Omental fat pad (tissue), 4 donors: ENCODE data around the gene LIMCH1. TPM values are rescaled to one million over a fixed set of nuclear protein-coding genes. Genes with fewer than 3 reads are reported as not detected.
"Not testable (repeated sequence)": the region's sequence is repeated elsewhere in the genome, so short reads cannot be mapped to it uniquely, and the experiment has no call there.

Source experiments
- ATAC-seq: fragments of 150-250 bp; one replicate; pipeline ENCODE4 v1.9.1; 2016; ENCODE audit warnings: mild to moderate bottlenecking, moderate library complexity; ENCODE audit not compliant: low FRiP score
- DNase-seq: peaks from one replicate; pipeline ENCODE4 v3.0.0-alpha.2; 2019; ENCODE audit warnings: low spot score
- total RNA-seq, 4 donors: library from RNA; depleted of rRNA; stranded (reverse); fragments of >200 nt; gene quantifications; one replicate each; pipeline ENCODE4 v1.1.0, GENCODE V29; 2016
- TF ChIP-seq, protein P1 (sequence below), 3 donors: fragments of 450-650 bp; IDR thresholded peaks; one replicate each; pipeline ENCODE4 v1.5.1; 2016 to 2017; ENCODE audit warnings: antibody characterized with exemption in 3 of 3, mild to moderate bottlenecking in 3 of 3, moderate library complexity in 2 of 3

LIMCH1 gene
- total RNA-seq, 4 donors from 2014 or later, result 29.4 to 112 (median 44.9) TPM

DNA sequence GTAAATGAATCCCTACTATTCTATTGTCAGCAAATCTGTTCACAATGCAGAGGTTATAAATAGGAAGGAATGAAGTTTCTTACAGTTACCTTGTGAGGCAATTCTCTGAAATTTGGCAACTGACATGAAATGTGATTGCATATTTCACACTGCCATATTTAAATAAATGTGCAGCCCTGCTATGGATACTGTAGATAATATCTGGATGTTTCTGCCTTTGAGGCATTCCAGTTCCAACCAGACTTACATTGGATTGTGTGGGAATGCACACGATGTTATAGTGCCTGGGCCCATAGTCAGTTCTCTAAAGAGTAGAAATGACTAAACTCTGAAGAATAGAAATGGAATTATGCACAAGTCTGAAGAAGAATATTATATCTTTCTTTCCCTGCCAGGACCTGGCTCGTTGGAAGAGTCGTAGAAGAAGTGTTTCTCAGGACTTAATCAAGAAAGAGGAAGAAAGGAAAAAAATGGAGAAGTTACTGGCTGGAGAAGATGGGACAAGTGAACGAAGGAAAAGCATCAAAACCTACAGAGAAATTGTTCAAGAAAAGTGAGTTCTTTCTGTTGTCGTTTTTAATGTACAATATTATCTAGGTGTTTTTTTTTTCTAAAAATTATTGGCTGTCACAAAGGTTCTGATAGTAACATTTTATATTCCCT lies 107.9 kb downstream of the LIMCH1 start:
- TF ChIP-seq, protein P1, sequence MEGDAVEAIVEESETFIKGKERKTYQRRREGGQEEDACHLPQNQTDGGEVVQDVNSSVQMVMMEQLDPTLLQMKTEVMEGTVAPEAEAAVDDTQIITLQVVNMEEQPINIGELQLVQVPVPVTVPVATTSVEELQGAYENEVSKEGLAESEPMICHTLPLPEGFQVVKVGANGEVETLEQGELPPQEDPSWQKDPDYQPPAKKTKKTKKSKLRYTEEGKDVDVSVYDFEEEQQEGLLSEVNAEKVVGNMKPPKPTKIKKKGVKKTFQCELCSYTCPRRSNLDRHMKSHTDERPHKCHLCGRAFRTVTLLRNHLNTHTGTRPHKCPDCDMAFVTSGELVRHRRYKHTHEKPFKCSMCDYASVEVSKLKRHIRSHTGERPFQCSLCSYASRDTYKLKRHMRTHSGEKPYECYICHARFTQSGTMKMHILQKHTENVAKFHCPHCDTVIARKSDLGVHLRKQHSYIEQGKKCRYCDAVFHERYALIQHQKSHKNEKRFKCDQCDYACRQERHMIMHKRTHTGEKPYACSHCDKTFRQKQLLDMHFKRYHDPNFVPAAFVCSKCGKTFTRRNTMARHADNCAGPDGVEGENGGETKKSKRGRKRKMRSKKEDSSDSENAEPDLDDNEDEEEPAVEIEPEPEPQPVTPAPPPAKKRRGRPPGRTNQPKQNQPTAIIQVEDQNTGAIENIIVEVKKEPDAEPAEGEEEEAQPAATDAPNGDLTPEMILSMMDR (IDR thresholded peaks at IDR 0.05), result no peak
- no peak for ATAC-seq
- no peak for DNase-seq

DNA sequence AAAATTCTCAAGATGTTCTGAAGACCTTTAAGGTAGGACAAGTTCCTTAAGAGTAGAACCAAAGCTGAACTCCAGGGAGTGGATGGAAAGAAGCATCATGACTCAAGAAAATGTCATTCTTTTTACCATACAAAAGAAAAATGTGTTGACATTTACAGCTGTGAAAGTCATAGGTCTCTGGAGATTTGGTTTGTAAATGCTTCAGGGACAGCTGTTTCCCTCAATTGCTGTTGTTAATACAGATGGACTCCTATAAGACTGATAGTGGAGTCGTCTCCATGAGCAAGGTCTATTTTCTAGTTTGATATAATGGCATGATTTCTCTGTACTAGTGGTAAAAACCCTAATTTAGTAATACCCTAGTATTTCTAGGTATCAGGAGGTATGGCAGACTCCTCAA lies 108.9 kb downstream of the LIMCH1 start:
- TF ChIP-seq, protein P1 (IDR thresholded peaks at IDR 0.05), result no peak
- no peak for ATAC-seq
- DNase-seq, result no peak

DNA sequence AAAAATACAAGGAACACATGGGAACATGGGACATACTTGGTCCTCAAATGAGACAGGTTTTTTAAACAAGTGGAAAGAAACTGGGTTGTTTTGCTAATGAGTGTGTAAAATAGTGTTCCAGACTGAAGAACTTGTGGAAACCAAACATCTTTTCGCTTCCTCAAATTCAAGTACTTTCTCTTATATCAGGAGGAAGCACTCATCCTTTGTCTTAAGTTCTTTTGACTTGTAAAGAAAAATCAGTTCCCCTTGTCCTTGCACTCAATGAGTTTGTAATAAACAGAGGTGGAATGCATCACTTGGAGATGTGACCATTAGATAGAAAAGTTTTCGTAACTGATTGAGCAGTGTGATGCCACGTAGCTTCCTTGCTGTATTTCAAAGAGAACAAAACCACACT lies 109.4 kb downstream of the LIMCH1 start:
- no peak for DNase-seq

DNA sequence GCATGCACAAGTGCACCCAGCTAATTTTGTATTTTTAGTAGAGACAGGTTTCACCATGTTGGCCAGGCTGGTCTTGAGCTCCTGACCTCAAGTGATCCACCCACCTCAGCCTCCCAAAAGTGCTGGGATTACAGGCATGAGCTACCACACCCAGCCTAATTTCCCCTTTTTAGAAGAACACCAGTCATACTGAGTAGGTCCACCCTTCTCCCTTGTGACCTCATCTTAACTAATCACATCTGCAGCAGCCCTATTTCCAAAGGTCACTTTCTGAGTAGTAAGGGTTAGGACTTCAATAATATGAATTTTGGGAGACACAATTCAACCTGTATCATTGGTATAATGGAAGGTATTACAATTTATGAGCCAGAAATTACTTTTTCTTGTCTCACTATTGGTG lies 113.2 kb downstream of the LIMCH1 start:
- not testable (repeated sequence) for ATAC-seq, DNase-seq

More for the DNA sequence above, 109.4 kb downstream of the LIMCH1 start:
- no peak for ATAC-seq
- TF ChIP-seq, protein P1 (IDR thresholded peaks at IDR 0.05), result no peak

DNA sequence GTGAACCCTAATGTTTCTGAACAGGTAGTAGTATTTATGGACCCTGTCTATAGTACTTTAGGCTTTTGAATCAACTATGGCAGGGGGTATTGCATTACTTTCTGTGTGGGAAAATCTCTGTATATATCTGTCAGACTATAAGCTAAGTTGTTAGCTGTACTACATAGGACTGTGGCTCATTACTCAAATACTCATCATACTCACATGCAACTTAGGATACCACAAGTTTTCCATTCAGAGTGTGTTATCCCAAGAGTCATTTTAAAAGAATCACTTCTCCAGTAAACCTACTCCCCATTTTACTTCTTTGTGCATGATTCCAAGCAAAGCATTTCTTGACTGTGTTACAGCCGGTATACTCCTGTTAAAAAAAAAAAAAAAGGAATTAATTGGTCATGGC lies 115.0 kb downstream of the LIMCH1 start:
- TF ChIP-seq, protein P1 (IDR thresholded peaks at IDR 0.05), result no peak
- DNase-seq, result no peak
- no peak for ATAC-seq

DNA sequence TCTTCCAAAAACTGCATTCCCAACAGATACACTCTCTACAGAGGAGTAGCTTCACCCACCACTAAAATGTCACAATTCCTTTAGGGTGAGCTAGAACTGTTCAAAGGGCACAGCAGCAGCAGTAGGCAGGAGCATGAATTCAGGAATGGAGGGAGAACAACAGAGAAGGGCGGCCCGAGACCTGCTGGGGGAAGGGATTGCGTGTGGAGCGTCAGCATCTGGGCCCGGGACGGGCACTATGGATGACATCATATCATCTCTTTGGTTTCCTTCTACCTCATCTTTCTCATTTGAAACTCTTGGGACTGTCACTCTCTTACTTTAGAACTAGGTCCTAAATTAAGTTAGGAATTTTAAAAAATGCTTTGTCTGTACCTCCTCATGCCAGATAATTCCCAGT lies 115.6 kb downstream of the LIMCH1 start:
- TF ChIP-seq, protein P1 (IDR thresholded peaks at IDR 0.05), result no peak
- DNase-seq (no peak), ATAC-seq (no peak)

DNA sequence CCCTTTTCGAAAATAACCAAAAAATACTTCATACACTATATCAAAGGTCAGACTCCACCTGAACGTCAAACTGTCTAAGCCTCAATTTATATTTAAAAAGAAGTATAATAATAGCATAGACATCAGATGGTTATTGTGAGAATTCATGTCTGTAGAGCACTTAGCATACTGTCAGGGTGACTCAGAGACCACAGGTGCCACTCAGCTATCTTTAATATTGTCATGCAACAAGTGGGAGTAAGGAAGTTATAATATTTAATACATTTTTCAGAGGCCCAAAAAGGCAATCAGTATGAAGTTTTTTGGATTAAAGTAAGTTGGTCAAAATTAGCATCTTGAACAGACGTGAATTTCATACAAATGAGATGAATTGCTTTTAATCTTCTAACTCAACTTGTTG lies 117.2 kb downstream of the LIMCH1 start:
- TF ChIP-seq, protein P1 (IDR thresholded peaks at IDR 0.05), result no peak
- DNase-seq (no peak), ATAC-seq (no peak)
